ENCODE measurements around the gene CTXND1.

GRCh38 chr15:80204231-80204630, 47.8 kb downstream of the CTXND1 start:
- no peak for TF ChIP-seq CTCF (conservative IDR thresholded peaks at IDR 0.05; ENCODE audit: low read depth, low read length)
- no peak for TF ChIP-seq RAD21 (IDR thresholded peaks at IDR 0.05; ENCODE audit: low read length)
- TF ChIP-seq POLR2A (IDR thresholded peaks at IDR 0.05; ENCODE audit: low read depth, low read length): no peak
- TF ChIP-seq ELK1 (IDR thresholded peaks at IDR 0.05; ENCODE audit: borderline replicate concordance, low read depth, low read length): no peak
- no peak for TF ChIP-seq CHD1 (IDR thresholded peaks at IDR 0.05; ENCODE audit: low read depth, low read length)
- no peak for TF ChIP-seq MAFK (IDR thresholded peaks at IDR 0.05; ENCODE audit: low read depth, low read length)
- TF ChIP-seq FOS (IDR thresholded peaks at IDR 0.05; ENCODE audit: low read depth, low read length): no peak
- no peak for TF ChIP-seq RCOR1 (IDR thresholded peaks at IDR 0.05; ENCODE audit: insufficient replicate concordance, low read length)
- TF ChIP-seq CEBPB (IDR thresholded peaks at IDR 0.05; ENCODE audit: low read depth, low read length): no peak
- no peak for TF ChIP-seq SMC3 (IDR thresholded peaks at IDR 0.05; ENCODE audit: low read depth, low read length)
- no peak for TF ChIP-seq MXI1 (IDR thresholded peaks at IDR 0.05; ENCODE audit: borderline replicate concordance, low read depth, low read length)
- TF ChIP-seq USF2 (IDR thresholded peaks at IDR 0.05; ENCODE audit: low read depth, low read length): no peak
- TF ChIP-seq RFX5 (IDR thresholded peaks at IDR 0.05; ENCODE audit: low read depth, low read length): no peak

Measured in IMR-90 (cell line).